Esophagus squamous epithelium (tissue), 5 donors: ENCODE measurements around the gene RIOX2. TPM values are rescaled to one million over a fixed set of nuclear protein-coding genes. Genes with fewer than 3 reads are reported as not detected.
A peak's percentile ranks its signal among the peaks of the same experiment; 100 is the strongest.
"Not testable (repeated sequence)": the region's sequence is repeated elsewhere in the genome, so short reads cannot be mapped to it uniquely, and the experiment has no call there.

Source experiments
- DNase-seq: peaks from one replicate; lab custom pipeline; 2025; lab: John Stamatoyannopoulos, UW
- H3K27ac ChIP-seq, 4 donors: fragments of 200-600 bp; sonication (generic); one replicate each; pipeline ENCODE4 v1.5.1; 2016 to 2019; ENCODE audit warnings: mild to moderate bottlenecking in 1 of 4
- H3K27me3 ChIP-seq, 4 donors: fragments of 200-600 bp; sonication (generic); 1 replicate in 3 of 4; 2 replicates in 1 of 4; pipeline versions ENCODE4 v1.5.1 to v1.6.0; 2017 to 2021; ENCODE audit warnings: antibody characterized with exemption in 1 of 4
- H3K36me3 ChIP-seq, 3 donors: fragments of 200-600 bp; sonication (generic); one replicate each; pipeline ENCODE4 v1.5.1; 2016 to 2019
- H3K4me1 ChIP-seq, 3 donors: fragments of 200-600 bp; sonication (generic); one replicate each; pipeline ENCODE4 v1.5.1; 2017 to 2019
- H3K4me3 ChIP-seq, 4 donors: fragments of 200-600 bp; sonication (generic); 1 replicate in 3 of 4; 2 replicates in 1 of 4; pipeline ENCODE4 v1.5.1; 2016 to 2019; ENCODE audit warnings: mild to moderate bottlenecking in 2 of 4, moderate library complexity in 1 of 4
- H3K9me3 ChIP-seq, 3 donors: fragments of 200-600 bp; sonication (generic); one replicate each; pipeline ENCODE4 v1.5.1; 2016 to 2019
- POLR2A ChIP-seq, 4 donors: fragments of 450-650 bp; IDR thresholded peaks; one replicate each; pipeline ENCODE4 v1.6.1; 2017; ENCODE audit warnings: antibody characterized with exemption in 4 of 4, mild to moderate bottlenecking in 4 of 4, moderate library complexity in 3 of 4
- WGBS, 2 donors: methylation state at CpG; one replicate each; pipeline ENCODE4 v1.1.5; 2018; 5-methylcytosine and 5-hydroxymethylcytosine counted together
- intact Hi-C: fragments of 100-400 bp; cut with DNase I; formaldehyde crosslinking; loops from one replicate; pipeline ENCODE4 v1.15.0; 2022
- total RNA-seq, 4 donors: library from RNA; depleted of rRNA; stranded (reverse); fragments of >200 nt; gene quantifications; one replicate each; pipeline ENCODE4 v1.1.0, GENCODE V29; 2016
- TF ChIP-seq, protein P1 (sequence below), 6 experiments: fragments of 450-650 bp in 4 of 6; fragments of 200-600 bp in 2 of 6; sonication (generic) in 2 of 6; IDR thresholded peaks; one replicate each; pipeline ENCODE4 v1.5.1; 2016 to 2019; ENCODE audit warnings: antibody characterized with exemption in 6 of 6, mild to moderate bottlenecking in 4 of 6, moderate library complexity in 4 of 6
- donor health status: DM: yes; HTN: yes; CAD: no.

The RIOX2 gene
- total RNA-seq, 4 donors from 2014 or later = 26.7 to 45.6 (median 41.1) TPM

DNA sequence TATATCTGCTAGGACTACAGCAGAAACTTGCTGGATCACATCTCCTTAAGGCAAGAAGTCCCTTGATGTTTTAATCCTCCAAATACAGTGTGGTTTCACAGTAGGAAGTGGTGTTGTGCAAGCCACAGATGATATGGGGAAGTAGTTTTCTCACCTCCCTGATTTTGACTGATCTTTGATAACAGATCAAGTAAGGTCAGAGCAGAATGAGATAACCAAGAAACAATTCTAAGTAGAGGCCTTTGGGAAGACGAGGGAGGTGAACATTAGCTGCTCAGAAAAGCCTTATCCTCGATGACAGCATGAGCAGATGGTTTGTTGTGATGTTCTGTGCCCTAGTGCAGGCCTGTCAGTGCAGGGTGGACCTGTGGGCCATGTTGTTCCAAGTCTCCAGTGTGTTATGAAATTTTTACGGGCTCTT is 61.3 kb downstream of the RIOX2 start:
- Histone ChIP-seq H3K27ac (peak overlapping the region in 3 of 4 donors; percentile 22 to 72 (median 33)), H3K27me3 (no peaks in the 10 kb centered on the region), H3K9me3 (no peaks in the 10 kb centered on the region), H3K36me3 (peaks cover 0 to 36% (median 0%) of the 10 kb centered on the region in 3 donors), H3K4me3 (peak overlapping the region in 1 of 4 donors; percentile 45), H3K4me1 (peaks cover 0 to 38% (median 19%) of the 10 kb centered on the region in 3 donors)
- no peak for DNase-seq
- 45 to 64% methylated on average over 3 of the region's 3 CpGs for WGBS, 2 donors
- intact Hi-C loops = no loop called here
- TF ChIP-seq, protein P1, sequence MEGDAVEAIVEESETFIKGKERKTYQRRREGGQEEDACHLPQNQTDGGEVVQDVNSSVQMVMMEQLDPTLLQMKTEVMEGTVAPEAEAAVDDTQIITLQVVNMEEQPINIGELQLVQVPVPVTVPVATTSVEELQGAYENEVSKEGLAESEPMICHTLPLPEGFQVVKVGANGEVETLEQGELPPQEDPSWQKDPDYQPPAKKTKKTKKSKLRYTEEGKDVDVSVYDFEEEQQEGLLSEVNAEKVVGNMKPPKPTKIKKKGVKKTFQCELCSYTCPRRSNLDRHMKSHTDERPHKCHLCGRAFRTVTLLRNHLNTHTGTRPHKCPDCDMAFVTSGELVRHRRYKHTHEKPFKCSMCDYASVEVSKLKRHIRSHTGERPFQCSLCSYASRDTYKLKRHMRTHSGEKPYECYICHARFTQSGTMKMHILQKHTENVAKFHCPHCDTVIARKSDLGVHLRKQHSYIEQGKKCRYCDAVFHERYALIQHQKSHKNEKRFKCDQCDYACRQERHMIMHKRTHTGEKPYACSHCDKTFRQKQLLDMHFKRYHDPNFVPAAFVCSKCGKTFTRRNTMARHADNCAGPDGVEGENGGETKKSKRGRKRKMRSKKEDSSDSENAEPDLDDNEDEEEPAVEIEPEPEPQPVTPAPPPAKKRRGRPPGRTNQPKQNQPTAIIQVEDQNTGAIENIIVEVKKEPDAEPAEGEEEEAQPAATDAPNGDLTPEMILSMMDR (IDR thresholded peaks at IDR 0.05) = no peak
- TF ChIP-seq POLR2A (IDR thresholded peaks at IDR 0.05) = no peak

DNA sequence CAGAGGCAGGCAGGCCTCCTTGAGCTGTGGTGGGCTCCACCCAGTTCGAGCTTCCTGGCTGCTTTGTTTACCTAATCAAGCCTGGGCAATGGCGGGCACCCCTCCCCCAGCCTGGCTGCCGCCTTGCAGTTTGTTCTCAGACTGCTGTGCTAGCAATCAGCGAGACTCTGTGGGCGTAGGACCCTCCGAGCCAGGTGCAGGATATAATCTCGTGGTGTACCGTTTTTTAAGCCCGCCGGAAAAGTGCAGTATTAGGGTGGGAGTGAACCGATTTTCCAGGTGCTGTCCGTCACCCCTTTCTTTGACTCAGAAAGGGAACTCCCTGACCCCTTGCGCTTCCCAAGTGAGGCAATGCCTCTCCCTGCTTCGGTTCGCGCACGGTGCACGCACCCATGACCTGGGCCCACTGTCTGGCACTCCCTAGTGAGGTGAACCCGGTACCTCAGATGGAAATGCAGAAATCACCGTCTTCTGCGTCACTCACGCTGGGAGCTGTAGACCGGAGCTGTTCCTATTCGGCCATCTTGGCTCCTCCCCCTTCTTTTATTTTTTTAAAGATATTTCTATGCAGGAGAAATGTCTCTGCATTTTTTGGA is 61.9 kb downstream of the RIOX2 start:
- Histone ChIP-seq H3K4me1 (peaks cover 0 to 37% (median 19%) of the 10 kb centered on the region in 3 donors), H3K27ac (peak overlapping the region in 3 of 4 donors; percentile 22 to 72 (median 33)), H3K4me3 (peak overlapping the region in 1 of 4 donors; percentile 45), H3K36me3 (peaks cover 0 to 30% (median 0%) of the 10 kb centered on the region in 3 donors)
- H3K9me3 ChIP-seq, intact Hi-C loops, H3K27me3 ChIP-seq, DNase-seq: not testable (repeated sequence)
- 63 to 85% methylated on average over 12 to 21 of the region's 24 CpGs for WGBS, 2 donors

DNA sequence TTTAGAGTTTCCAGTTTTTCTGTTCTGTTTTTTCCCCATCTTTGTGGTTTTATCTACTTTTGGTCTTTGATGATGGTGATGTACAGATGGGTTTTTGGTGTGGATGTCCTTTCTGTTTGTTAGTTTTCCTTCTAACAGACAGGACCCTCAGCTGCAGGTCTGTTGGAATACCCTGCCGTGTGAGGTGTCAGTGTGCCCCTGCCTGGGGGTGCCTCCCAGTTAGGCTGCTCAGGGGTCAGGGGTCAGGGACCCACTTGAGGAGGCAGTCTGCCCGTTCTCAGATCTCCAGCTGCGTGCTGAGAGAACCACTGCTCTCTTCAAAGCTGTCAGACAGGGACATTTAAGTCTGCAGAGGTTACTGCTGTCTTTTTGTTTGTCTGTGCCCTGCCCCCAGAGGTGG is 62.4 kb downstream of the RIOX2 start:
- no CpG with 5 or more reads among the region's 3 CpGs for WGBS, 2 donors
- DNase-seq = not testable (repeated sequence)

DNA sequence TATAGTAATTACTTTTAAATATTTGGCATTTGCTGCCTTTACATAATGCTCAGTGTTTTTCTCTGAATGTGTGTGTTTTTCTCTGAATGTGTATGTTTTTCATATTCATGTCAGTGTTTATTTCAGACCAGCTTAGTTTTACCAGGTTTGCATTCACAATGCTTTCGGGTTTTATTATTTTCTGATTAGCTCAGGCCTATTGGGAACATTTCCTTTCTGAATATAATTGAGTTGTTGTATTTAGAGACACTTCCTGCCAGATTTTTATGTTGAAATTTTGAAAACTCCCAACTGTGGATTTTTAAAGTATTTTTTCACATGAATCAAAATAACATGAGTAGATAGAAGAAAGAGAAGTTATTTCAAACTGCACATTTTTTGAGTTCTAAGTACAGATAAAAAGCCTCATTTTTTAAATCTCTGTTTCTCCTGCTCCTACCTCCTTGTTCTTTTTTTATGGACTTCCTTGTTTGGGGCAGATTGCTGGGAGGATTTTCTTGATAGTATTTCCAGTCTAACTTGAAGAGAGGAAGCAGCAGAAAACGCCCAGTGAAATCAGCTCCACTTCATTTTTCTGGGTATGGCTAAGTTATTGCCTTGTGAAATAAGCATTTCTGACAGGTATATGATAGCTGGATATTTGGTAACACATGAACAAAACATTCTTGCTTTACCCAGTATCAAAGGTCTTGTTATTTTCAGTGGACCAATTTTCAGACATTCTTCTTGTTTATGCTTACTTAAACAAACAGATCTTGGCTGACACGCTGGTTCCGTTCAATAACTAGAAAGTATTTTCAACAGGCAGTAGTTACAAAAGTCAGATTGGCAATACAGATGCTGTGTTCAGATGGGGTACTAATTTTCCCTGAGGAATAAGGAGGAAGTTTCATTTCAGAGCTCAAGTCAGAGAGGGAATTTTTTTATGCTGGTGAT is 70.7 kb downstream of the RIOX2 start:
- intact Hi-C loops = no loop called here
- Histone ChIP-seq H3K4me3 (no peak overlapping the region), H3K27ac (peak overlapping the region; percentile 25 to 75 (median 58)), H3K9me3 (no peaks in the 10 kb centered on the region), H3K4me1 (peaks cover 0 to 25% (median 2%) of the 10 kb centered on the region in 3 donors), H3K36me3 (peaks cover 0 to 33% (median 1%) of the 10 kb centered on the region in 3 donors), H3K27me3 (no peaks in the 10 kb centered on the region)
- 31 to 54% methylated on average over 4 of the region's 4 CpGs for WGBS, 2 donors
- TF ChIP-seq, protein P1 (IDR thresholded peaks at IDR 0.05) = no peak
- TF ChIP-seq POLR2A (IDR thresholded peaks at IDR 0.05) = no peak
- no peak for DNase-seq

More for the DNA sequence above, 62.4 kb downstream of the RIOX2 start:
- H3K27me3 ChIP-seq, H3K27ac ChIP-seq, H3K9me3 ChIP-seq, H3K4me3 ChIP-seq, intact Hi-C loops: not testable (repeated sequence)
- peaks cover 0 to 32% (median 19%) of the 10 kb centered on the region in 3 donors for H3K4me1 ChIP-seq
- peaks cover 0 to 26% (median 0%) of the 10 kb centered on the region in 3 donors for H3K36me3 ChIP-seq

DNA sequence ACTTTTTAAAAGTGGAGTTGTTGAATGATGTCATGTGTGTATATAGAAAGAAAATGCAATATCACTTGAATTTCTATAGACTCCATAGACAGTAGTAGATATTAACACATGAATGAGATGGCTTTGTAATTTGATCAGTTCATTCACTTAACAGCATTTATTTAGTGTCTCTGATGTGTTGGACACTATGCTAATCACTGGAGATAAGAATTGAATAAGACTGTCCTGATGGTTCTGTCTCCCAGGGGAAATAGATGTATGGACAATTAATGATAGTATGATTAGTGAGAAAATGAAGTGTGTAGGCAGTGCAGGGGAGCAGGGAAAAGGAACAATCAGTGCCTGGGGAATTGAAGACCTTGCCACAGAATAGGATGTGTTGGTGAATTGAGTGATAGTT is 72.9 kb downstream of the RIOX2 start:
- Histone ChIP-seq H3K9me3 (no peaks in the 10 kb centered on the region), H3K4me1 (peaks cover 0 to 25% (median 2%) of the 10 kb centered on the region in 3 donors), H3K27me3 (no peaks in the 10 kb centered on the region), H3K4me3 (no peak overlapping the region), H3K36me3 (peaks cover 0 to 53% (median 4%) of the 10 kb centered on the region in 3 donors), H3K27ac (no peak overlapping the region)
- TF ChIP-seq POLR2A (IDR thresholded peaks at IDR 0.05) = no peak
- TF ChIP-seq, protein P1 (IDR thresholded peaks at IDR 0.05) = no peak
- intact Hi-C loops = no loop called here
- no peak for DNase-seq

DNA sequence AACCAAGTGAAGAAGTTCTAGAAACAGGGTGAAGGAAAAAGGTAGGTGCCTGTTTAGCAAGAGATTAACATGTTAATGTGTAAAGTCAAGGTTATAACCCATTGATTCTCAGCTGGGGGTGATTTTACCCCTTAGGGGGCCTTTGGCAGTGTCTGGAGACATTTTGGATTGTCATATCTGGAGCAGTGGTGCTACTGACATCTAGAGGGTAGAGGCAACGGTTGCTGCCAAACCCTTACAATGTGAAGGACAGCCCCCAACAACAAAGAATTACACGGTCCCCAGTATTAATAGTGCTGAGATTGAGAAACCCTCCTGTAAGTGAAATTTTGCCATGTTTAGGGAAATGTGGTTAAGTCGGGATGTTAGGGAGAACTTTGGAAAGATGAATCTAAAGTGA is 75.7 kb downstream of the RIOX2 start:
- Histone ChIP-seq H3K4me3 (no peak overlapping the region), H3K27ac (no peak overlapping the region), H3K27me3 (no peaks in the 10 kb centered on the region), H3K9me3 (no peaks in the 10 kb centered on the region), H3K36me3 (peaks cover 0 to 76% (median 4%) of the 10 kb centered on the region in 3 donors), H3K4me1 (peaks cover 0 to 11% (median 0%) of the 10 kb centered on the region in 3 donors)
- no peak for DNase-seq
- TF ChIP-seq, protein P1 (IDR thresholded peaks at IDR 0.05) = no peak
- intact Hi-C loops = no loop called here
- WGBS, 2 donors = 87 to 91% methylated on average over 3 of the region's 3 CpGs
